Suprapubic skin (tissue), 4 donors: ENCODE measurements around the gene B3GALT5.

Experiments used
- CTCF ChIP-seq, 2 donors: fragments of 200-600 bp in 1 of 2; fragments of 450-650 bp in 1 of 2; sonication (generic) in 1 of 2; IDR thresholded peaks; one replicate each; pipeline ENCODE4 v1.5.1; 2016 to 2019; ENCODE audit warnings: antibody characterized with exemption in 2 of 2, mild to moderate bottlenecking in 1 of 2, moderate library complexity in 1 of 2
- EP300 ChIP-seq: sonication (generic); formaldehyde crosslinking; IDR thresholded peaks from one replicate; pipeline ENCODE4 v1.6.1; 2017; ENCODE audit warnings: antibody characterized with exemption
- POLR2A ChIP-seq, 2 donors: fragments of 450-650 bp; IDR thresholded peaks; one replicate each; pipeline ENCODE4 v1.6.1; 2017; ENCODE audit warnings: antibody characterized with exemption in 2 of 2, mild to moderate bottlenecking in 2 of 2, moderate library complexity in 2 of 2
- POLR2AphosphoS5 ChIP-seq, 3 donors: sonication (generic); formaldehyde crosslinking; IDR thresholded peaks; one replicate each; pipeline ENCODE4 v1.6.1; 2017; ENCODE audit warnings: antibody characterized with exemption in 3 of 3

GRCh38 chr21:39630191-39630591, 17.5 kb downstream of the B3GALT5 start:
- TF ChIP-seq POLR2AphosphoS5 (IDR thresholded peaks at IDR 0.05) (no peak), CTCF (IDR thresholded peaks at IDR 0.05) (no peak), POLR2A (IDR thresholded peaks at IDR 0.05) (no peak), EP300 (no peak)
